HepG2 (cell line): ENCODE measurements around the gene GRIK4.

ENCODE experiments used
- DMAP1 ChIP-seq: IDR thresholded peaks from 2 replicates; pipeline ENCODE4 v1.6.1; 2016
- EP300 ChIP-seq, 3 experiments: sonication (generic) in 1 of 3; formaldehyde crosslinking in 1 of 3; IDR thresholded peaks; 2 replicates each; pipeline versions ENCODE4 v1.5.1 to v1.6.1; 2011 to 2020; ENCODE audit warnings: low read depth in 2 of 3, low read length in 2 of 3, borderline replicate concordance in 1 of 3, improper control_type of control experiment in 1 of 3, mild to moderate bottlenecking in 1 of 3, missing genetic modification reagents in 1 of 3, moderate library complexity in 1 of 3
- ESRRA ChIP-seq: sonication (generic); formaldehyde crosslinking; IDR thresholded peaks from 2 replicates; pipeline ENCODE4 v1.5.1; 2020; ENCODE audit warnings: mild to moderate bottlenecking, low read depth, missing genetic modification reagents
- EZH2 ChIP-seq: conservative IDR thresholded peaks from 2 replicates; pipeline ENCODE4 v1.6.1; 2012; ENCODE audit warnings: mild to moderate bottlenecking, low read depth, low read length, moderate library complexity
- FOXM1 ChIP-seq: sonication (generic); formaldehyde crosslinking; IDR thresholded peaks from 2 replicates; pipeline ENCODE4 v1.5.0; 2020; ENCODE audit warnings: missing genetic modification reagents
- HNRNPH1 ChIP-seq: fragments of 200-400 bp; formaldehyde crosslinking; optimal IDR thresholded peaks from 2 replicates; pipeline ENCODE3; 2017; ENCODE audit warnings: mild to moderate bottlenecking, low read depth, low read length
- KLF16 ChIP-seq, 2 experiments: sonication (generic) in 1 of 2; formaldehyde crosslinking in 1 of 2; IDR thresholded peaks; 2 replicates each; pipeline versions ENCODE4 v1.6.1 to v1.8.0; 2016 to 2023; ENCODE audit warnings: missing genetic modification reagents in 2 of 2, missing compliant biosample characterization in 1 of 2
- POLR2A ChIP-seq, 2 experiments: IDR thresholded peaks; 2 replicates each; pipeline ENCODE4 v1.6.1; 2011; ENCODE audit warnings: low read depth in 2 of 2, low read length in 2 of 2, mild to moderate bottlenecking in 1 of 2, moderate library complexity in 1 of 2; ENCODE audit not compliant: insufficient read depth in 1 of 2
- TF ChIP-seq, protein P1 (sequence below): IDR thresholded peaks from 2 replicates; pipeline ENCODE4 v1.6.1; 2012; ENCODE audit warnings: inconsistent platforms
- TF ChIP-seq, protein P2 (sequence below): sonication (generic); formaldehyde crosslinking; IDR thresholded peaks from 2 replicates; pipeline ENCODE4 v1.5.0; 2020; ENCODE audit warnings: mild to moderate bottlenecking, low read depth, missing genetic modification reagents, borderline replicate concordance
- TF ChIP-seq, protein P3 (sequence below): sonication (generic); formaldehyde crosslinking; IDR thresholded peaks from 2 replicates; pipeline ENCODE4 v1.5.0; 2020; ENCODE audit warnings: mild to moderate bottlenecking, missing genetic modification reagents, moderate library complexity

DNA sequence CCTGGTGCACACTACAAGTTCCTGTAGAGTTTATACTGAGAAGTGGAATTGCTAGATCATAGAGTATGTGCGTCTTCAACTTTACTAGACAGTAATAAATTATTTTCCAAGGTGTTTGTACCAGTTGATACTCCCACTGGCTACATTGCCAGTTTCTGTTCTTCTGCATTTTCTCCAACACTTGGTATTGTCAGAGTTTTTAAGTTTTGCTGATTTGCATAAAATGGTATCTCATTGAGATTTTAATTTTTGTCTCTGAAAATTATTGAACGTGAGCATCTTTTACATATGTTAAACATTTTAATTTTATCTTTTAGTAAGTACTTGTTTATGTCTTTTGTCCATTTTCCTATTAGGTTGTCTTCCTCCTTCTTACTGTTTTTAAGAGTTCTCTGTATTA, 519.6 kb downstream of the GRIK4 start:
- TF ChIP-seq ESRRA (CRISPR knock-in tag) (no peak), FOXM1 (CRISPR knock-in tag) (no peak), KLF16 (CRISPR knock-in tag; IDR thresholded peaks at IDR 0.05) (no peak), EP300 (IDR thresholded peaks at IDR 0.05; ENCODE audit: low read depth in 2 of 2, low read length in 2 of 2) (no peak), EP300 (CRISPR knock-in tag; IDR thresholded peaks at IDR 0.05; ENCODE audit: borderline replicate concordance) (no peak), EZH2 (no peak), DMAP1 (CRISPR knock-in tag) (no peak), HNRNPH1 (no peak), POLR2A (IDR thresholded peaks at IDR 0.05; ENCODE audit: insufficient read depth in 1 of 2, low read depth in 2 of 2, low read length in 2 of 2) (no peak)
- TF ChIP-seq, protein P1, sequence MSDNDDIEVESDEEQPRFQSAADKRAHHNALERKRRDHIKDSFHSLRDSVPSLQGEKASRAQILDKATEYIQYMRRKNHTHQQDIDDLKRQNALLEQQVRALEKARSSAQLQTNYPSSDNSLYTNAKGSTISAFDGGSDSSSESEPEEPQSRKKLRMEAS = no peak
- TF ChIP-seq, protein P2, sequence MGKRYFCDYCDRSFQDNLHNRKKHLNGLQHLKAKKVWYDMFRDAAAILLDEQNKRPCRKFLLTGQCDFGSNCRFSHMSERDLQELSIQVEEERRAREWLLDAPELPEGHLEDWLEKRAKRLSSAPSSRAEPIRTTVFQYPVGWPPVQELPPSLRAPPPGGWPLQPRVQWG (CRISPR knock-in tag) = no peak
- TF ChIP-seq, protein P3, sequence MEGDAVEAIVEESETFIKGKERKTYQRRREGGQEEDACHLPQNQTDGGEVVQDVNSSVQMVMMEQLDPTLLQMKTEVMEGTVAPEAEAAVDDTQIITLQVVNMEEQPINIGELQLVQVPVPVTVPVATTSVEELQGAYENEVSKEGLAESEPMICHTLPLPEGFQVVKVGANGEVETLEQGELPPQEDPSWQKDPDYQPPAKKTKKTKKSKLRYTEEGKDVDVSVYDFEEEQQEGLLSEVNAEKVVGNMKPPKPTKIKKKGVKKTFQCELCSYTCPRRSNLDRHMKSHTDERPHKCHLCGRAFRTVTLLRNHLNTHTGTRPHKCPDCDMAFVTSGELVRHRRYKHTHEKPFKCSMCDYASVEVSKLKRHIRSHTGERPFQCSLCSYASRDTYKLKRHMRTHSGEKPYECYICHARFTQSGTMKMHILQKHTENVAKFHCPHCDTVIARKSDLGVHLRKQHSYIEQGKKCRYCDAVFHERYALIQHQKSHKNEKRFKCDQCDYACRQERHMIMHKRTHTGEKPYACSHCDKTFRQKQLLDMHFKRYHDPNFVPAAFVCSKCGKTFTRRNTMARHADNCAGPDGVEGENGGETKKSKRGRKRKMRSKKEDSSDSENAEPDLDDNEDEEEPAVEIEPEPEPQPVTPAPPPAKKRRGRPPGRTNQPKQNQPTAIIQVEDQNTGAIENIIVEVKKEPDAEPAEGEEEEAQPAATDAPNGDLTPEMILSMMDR (CRISPR knock-in tag) = no peak
